Left forelimb (tissue), 1 donor: ENCODE measurements around the gene MX1.

Source experiments
- DNase-seq: peaks from one replicate; pipeline ENCODE4 v3.0.0-alpha.2; 2018; ENCODE audit warnings: low spot score

Gene MX1

GRCh38 chr21:41460578-41461527, 34.8 kb downstream of the MX1 start:
- peak; percentile 79 for DNase-seq

- no peak for DNase-seq
Measured at GRCh38 chr21:41465176-41465781, 39.2 kb downstream of the MX1 start.

DNA sequence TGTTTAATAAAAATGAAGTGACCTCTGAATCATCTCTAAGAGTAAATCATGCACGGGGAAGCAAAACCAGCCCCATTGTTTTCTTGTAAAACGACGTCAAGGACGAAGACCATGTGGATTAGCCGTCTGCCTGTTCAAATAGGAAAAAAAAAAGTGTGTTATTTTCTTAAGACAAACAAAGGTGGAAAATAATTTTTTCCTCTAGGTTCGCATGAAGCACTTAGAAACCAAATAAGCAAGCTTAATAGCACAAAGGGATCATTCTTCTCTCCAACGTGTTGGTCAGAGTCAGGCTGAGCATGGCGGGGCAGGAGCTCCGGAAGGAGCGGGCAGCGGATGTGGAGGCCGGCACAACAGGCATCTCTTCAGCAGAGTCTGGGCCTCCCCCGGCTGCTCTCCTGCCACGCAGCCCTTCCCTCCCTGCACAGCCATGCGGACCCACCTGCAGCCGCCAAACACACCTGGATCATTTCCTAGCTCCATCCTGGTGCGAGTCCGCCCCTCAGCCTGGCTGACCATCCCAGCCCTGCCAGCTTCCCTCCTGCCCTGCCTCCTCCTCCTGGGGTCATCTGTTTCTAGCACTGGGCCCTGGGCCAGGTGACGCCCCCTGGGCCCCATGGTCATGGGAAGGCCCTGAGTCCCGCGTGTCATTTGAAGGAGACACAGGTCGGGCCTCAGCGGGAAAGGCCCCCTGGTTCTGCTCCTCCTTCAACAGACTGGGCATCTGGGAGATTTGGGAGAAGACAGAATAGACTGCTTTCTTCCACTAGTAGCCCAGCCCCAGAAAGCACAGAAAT, 40.2 kb downstream of the MX1 start:
- no peak for DNase-seq

- DNase-seq, result no peak
Measured at GRCh38 chr21:41470054-41470453, 44.0 kb downstream of the MX1 start.

DNA sequence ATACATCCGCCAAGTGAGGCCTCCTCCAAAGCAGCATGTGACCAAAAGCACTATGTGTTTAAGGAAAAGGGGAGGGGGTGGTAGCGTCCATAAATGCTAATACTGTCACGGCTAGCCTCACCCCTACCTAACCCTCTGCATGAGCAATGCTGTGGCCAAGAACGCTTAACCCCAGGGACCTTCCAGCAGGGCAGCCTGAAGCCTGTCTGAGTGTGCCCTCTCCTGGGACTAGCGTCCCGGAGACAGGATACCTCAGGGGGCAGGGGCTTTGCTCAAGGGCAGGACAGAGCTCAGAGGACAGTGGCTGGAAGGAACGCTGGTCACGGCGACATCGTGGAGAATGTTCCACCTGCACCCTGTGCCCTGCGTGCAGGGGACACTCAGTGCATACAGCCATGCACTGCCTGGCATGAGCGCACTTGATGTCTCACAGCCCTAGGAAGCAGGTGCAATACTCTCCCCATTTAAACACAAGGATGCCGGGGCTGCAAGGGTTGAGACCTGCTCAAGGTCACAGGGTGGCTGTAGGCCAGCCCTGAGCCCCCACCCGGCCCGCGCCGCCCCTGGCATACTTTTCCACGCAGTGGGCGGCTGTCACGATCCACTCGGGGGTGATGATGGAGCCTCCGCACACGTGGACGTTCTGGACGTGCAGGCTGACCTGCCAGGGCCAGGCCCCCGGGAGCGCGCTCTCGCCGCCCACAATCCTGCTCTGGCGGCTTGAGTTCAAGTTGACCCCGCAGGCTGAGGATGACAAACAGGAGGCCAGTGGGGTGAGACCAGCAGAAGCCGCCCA, 46.9 kb downstream of the MX1 start:
- no peak for DNase-seq

GRCh38 chr21:41475714-41476420, 49.8 kb downstream of the MX1 start:
- DNase-seq, result no peak

DNA sequence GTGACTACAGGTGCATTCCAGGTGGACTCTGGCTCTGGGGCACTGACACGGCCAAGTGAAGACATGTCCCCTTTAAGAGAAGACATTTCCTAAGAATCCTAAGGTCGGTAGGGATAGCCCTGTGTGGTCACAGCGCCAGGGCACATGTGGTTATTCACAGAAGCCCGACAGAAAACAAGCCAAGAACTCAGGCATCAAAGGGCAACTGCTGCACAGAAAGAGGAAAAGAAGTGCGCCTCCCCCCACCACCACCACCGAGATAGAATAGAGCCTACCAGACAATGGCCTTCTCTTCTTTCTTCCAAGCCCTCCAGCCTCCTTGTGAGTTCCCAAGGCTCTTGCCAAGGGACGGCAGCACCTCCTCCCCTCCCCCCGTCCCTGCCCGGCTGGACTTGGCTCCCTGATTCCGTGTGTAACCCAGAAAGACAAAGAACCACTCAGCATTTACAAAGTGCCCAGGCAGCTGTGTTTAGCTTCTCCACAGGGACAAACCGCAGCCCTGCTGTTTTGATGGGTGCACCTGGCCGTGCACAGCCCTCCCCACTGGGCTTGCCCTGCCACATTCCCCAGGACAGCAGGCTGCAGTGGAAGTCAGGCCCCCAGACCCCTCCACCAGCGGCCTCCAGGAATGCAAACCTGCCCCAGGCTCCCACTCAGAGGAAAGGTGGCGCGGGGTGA, 51.7 kb downstream of the MX1 start:
- no peak for DNase-seq

GRCh38 chr21:41478319-41479177, 52.5 kb downstream of the MX1 start:
- no peak for DNase-seq

DNA sequence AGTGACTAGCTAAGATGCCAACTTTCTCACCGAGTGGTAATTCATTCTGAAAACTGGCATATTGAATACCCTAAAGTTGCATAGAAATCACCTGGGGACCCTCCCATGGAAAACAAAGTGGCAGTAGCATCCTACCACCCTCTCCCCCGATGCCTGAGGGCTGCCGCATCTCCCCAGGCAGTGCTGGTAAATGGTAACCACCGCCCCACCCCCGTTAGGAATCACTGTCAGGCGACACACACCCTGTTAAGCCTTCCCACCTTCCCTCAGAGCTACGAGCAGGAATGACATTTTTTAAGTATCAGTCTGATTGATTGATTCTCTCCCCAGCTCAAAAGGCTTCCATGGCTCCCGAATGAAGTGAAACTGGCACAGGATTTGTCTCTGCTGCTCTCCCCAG, 53.6 kb downstream of the MX1 start:
- DNase-seq, result no peak

DNA sequence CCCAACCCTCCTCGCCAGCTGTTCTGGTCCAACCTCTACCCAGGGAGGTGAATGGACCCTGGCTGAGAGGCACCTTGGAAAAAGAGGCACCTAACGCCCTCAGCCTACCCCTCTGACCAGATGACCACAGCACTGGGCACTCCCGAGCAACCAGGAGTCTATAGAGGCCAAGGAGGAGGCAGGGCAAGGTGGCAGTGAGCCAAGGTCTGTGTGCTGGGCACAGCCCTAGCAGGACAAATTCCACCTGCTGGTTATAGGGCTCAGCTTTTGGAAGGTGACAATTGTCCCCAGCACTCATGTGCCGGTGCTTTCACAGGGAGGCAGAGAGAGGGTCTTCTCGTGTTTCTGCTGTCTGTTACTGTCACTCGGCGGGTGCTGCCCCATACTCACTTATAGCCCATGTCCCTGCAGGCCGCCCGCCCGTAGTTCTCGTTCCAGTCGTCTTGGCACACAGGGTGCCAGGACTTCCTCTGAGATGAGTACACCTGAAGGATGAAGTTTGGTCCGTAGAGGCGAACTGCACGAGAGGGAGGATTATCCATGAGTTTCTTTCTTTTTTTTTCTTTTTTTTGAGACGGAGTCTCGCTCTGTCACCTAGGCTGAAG, 54.1 kb downstream of the MX1 start:
- DNase-seq, result no peak

GRCh38 chr21:41481191-41481590, 55.2 kb downstream of the MX1 start:
- DNase-seq, result no peak

DNA sequence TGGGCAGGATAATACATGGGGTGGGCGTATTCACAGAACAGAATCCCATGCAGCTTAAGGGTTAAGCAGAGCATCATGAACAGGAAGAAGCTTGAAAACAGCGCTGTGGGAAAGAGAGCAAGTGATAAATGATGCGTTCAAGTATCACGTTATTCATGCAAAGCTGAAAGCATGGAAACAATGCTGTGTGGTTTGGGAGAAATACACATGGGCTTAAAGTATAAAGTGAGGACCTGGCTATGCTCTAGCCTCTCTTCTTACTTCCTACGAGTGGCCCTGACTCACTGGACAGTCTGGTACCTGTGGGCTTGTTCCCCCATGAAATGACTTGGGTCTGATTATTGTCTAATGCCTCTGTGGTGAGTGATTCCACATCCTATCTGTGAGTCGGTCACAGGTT, 56.3 kb downstream of the MX1 start:
- DNase-seq, result no peak

- DNase-seq, result no peak
Measured at GRCh38 chr21:41482980-41483379, 56.9 kb downstream of the MX1 start.

GRCh38 chr21:41483415-41483814, 57.4 kb downstream of the MX1 start:
- DNase-seq, result no peak

- no peak for DNase-seq
Measured at GRCh38 chr21:41483973-41484372, 57.9 kb downstream of the MX1 start.

GRCh38 chr21:41487082-41487481, 61.0 kb downstream of the MX1 start:
- DNase-seq, result no peak

DNA sequence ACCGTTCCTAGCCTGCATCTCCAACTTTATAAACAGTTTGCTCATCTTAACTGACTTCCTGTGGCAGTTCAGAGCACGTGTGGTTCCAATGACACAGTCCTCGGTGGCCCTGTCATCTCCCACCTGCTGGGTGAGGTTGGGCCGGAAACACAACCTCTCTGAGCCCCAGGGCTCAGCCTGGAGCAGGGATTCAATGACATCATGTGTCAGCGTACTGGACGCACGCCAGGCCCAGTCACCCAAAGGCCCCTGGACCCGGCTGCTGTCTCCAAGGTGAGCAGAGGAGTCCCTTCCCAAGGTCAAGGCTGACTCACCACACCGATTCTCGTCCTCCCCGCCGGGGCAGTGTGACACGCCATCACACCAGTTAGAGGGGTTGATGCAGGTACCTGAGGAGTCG, 62.0 kb downstream of the MX1 start:
- DNase-seq, result no peak

GRCh38 chr21:41489329-41489728, 63.3 kb downstream of the MX1 start:
- no peak for DNase-seq

GRCh38 chr21:41490330-41490729, 64.3 kb downstream of the MX1 start:
- no peak for DNase-seq
